GM04504 (cell line): ENCODE measurements around the gene FOXP1.

Experiments used
- DNase-seq: peaks from one replicate; pipeline ENCODE4 v3.0.0-alpha.2; 2012; ENCODE audit warnings: low read depth

The FOXP1 gene

GRCh38 chr3:71398157-71398836, 185.2 kb downstream of the FOXP1 start:
- DNase-seq: no peak

GRCh38 chr3:71397726-71398125, 185.8 kb downstream of the FOXP1 start:
- no peak for DNase-seq

- DNase-seq: no peak
Observed at GRCh38 chr3:71397046-71397445, 186.5 kb downstream of the FOXP1 start.

GRCh38 chr3:71395927-71396695, 187.4 kb downstream of the FOXP1 start:
- no peak for DNase-seq

DNA sequence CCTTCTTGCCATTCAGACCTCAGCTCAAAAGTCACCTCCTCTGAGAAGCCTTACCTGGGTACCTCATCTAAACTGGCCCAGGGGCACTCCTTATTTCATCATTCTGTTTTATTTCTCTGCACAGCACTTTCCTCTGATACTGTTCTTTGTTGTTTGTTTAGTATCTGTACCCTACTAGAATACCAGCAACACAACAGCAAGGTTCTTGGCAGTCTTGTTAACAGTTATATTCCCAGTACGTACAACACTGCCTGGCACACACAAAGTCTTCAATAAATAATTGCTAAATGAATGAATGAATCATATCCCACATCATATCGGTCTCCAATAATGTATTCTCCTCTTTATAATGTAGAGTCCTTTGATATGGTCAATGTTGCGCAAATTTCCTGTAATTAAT, 188.1 kb downstream of the FOXP1 start:
- no peak for DNase-seq

DNA sequence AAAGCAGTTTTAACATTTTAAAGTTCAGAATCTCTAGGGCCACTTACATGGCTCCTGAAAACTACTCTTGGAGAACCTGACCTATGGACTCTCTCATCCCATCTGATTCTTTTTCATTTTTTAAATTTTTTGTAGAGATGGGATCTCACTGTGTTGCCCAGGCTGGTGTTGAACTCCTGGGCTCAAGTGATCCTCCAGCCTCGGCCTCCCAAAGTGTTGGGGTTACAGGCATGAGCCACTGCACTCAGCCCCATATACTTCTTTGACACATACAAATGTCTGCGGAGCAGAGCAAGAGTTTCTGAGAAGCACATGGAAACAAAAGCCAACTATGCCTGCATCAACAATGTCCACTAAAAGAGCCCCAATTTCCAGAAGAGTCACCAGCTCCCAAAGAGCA, 189.8 kb downstream of the FOXP1 start:
- DNase-seq: no peak

DNA sequence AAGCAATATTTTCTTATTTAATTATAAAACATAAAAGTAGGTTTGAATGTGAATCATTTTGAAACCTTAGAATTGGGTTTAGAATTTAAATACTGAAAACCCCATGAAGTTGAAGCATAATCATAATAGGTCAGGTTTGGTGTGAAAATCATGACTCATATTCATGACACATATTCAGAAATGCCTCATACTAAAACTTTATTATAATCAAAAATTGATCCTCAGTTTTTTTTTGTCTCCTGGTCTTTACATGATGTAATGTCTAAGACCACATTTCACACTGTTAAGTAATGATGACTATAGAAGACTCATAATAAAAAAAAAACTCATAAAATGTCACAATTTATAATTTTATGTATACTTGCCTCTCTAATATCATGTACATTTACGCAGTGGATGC, 190.4 kb downstream of the FOXP1 start:
- no peak for DNase-seq

- DNase-seq: no peak
Observed at GRCh38 chr3:71392251-71392650, 191.3 kb downstream of the FOXP1 start.

- DNase-seq: no peak
Observed at GRCh38 chr3:71391361-71391760, 192.2 kb downstream of the FOXP1 start.

GRCh38 chr3:71389911-71390573, 193.5 kb downstream of the FOXP1 start:
- no peak for DNase-seq

GRCh38 chr3:71389191-71389590, 194.3 kb downstream of the FOXP1 start:
- no peak for DNase-seq

GRCh38 chr3:71388535-71389120, 194.9 kb downstream of the FOXP1 start:
- no peak for DNase-seq

DNA sequence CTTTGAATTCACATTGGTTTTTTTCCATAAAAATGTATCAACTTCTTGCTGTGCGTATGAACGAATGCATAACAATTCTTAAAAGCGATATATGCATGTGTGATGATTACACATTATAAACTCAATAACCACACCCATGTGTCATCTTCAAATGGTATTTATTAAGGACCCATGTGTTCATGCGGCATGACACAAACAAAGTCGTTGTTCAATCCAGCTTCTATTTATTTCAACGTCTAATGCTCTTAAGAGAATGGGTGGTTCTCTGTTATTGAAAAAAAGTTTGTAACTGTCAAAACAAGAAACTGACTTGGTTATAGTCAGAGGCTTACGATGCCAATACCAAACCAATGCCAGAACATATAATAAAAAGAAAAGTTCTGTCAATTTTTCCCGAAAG, 195.9 kb downstream of the FOXP1 start:
- DNase-seq: no peak

DNA sequence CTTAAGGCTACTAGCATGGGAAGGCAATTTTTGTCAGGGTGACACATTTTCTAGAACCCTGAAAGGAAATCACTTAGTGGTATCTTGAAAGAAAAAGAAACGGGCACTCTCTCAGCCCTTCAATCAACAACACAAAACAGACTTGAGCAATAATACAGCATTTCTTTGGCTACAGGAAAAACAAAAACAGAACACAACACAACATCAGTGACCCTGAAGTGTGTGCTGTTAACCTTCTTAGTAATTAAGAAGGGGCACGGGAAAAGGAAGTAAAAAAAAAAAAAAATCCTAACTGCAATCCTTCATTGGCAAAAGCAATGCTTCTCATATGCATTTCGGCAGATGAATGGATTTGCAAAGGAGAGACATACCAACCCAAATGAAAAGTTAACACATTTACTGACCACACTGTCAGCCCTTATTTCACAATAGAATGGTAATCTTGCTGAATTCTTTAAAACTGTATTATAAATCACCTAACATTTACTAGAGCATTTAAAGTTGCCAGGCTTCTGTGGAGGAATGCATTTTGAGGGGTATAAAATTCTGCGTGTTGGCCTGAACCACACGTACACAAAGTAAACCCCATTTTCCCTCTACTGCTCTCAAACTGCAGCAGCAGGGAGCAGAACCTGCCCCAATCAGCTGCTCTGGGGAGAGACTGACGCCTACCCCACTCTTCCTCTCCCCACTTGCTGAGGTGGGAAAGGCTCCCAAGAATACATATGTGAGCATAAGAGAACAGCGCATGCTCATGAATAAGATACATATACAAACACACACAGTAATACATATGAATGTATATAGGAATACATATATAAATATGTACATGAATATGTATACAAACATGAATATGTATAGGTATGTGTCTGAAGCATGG, 198.5 kb downstream of the FOXP1 start:
- DNase-seq: no peak

- no peak for DNase-seq
Observed at GRCh38 chr3:71384388-71384787, 199.1 kb downstream of the FOXP1 start.

DNA sequence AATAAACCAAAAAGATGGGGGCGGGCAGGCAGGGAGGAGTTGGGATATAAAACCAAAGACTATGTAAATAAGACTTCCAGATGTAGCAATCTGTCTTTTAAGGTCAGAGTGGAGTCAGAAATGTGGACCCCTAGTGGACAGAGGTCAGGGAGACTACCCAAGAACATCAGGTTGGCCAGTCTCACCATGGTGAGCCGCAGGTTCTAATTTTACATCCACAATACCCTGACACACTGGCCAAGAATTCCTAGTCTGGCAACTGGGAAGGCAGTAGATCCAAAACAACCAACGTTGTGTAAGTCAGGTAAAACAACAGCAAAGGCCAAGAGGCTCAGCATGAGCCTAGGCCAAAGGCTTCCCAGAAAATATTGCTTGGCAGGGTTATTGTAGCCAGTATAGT, 203.4 kb downstream of the FOXP1 start:
- DNase-seq: no peak

GRCh38 chr3:71378509-71378908, 205.0 kb downstream of the FOXP1 start:
- DNase-seq: no peak

GRCh38 chr3:71376911-71377310, 206.6 kb downstream of the FOXP1 start:
- no peak for DNase-seq

- DNase-seq: no peak
Observed at GRCh38 chr3:71376503-71376902, 207.0 kb downstream of the FOXP1 start.

GRCh38 chr3:71374582-71374981, 208.9 kb downstream of the FOXP1 start:
- DNase-seq: no peak

- no peak for DNase-seq
Observed at GRCh38 chr3:71372911-71373637, 210.5 kb downstream of the FOXP1 start.
